HCT116 (cell line): ENCODE data around the gene ADGRE1.

ENCODE experiments used
- POLR2A ChIP-seq: IDR thresholded peaks from 2 replicates; pipeline ENCODE4 v1.7.0; 2011; ENCODE audit warnings: borderline replicate concordance; ENCODE audit not compliant: insufficient read depth, insufficient read length; ENCODE audit errors: extremely low read depth
- RAD21 ChIP-seq: IDR thresholded peaks from 2 replicates; pipeline ENCODE4 v1.6.1; 2012; ENCODE audit warnings: low read depth, mild to moderate bottlenecking
- ZNF274 ChIP-seq: fragments of 200-500 bp; sonication (Bioruptor generic); IDR thresholded peaks from 2 replicates; pipeline ENCODE4 v1.6.1; 2014; ENCODE audit warnings: mild to moderate bottlenecking, low read depth, low read length, inconsistent platforms
- TF ChIP-seq, protein P1 (sequence below), 3 experiments: fragments of 200-600 bp in 1 of 3; sonication (generic) in 1 of 3; IDR thresholded peaks in 2 of 3; conservative IDR thresholded peaks in 1 of 3; 2 replicates each; pipeline ENCODE4 v1.5.1; 2012 to 2017; ENCODE audit warnings: low read depth in 2 of 3, low read length in 2 of 3, antibody characterized with exemption in 1 of 3, borderline replicate concordance in 1 of 3, control low read depth in 1 of 3, mild to moderate bottlenecking in 1 of 3, mixed read lengths in 1 of 3, mixed run types in 1 of 3, moderate library complexity in 1 of 3; ENCODE audit not compliant: insufficient read depth in 1 of 3

DNA sequence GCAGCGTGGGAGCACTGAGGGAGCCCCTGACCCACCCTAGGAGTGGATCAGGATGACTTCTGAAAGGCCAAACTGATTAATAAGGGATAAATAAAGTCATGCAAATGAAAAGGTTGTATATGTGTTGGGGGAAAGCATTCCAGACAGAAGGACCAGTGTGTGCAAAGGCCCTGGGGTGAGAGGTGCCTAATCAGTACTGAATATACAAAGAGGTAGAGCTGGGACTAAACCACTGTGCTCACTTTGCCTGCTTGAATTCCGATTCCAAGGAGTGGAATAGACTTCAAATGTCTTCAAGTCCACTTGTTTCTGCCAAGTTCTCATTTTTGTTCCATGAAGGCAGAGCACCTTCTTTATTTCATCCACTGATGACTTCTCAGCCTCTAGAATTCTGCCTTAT lies 32.6 kb upstream of the ADGRE1 start:
- TF ChIP-seq, protein P1, sequence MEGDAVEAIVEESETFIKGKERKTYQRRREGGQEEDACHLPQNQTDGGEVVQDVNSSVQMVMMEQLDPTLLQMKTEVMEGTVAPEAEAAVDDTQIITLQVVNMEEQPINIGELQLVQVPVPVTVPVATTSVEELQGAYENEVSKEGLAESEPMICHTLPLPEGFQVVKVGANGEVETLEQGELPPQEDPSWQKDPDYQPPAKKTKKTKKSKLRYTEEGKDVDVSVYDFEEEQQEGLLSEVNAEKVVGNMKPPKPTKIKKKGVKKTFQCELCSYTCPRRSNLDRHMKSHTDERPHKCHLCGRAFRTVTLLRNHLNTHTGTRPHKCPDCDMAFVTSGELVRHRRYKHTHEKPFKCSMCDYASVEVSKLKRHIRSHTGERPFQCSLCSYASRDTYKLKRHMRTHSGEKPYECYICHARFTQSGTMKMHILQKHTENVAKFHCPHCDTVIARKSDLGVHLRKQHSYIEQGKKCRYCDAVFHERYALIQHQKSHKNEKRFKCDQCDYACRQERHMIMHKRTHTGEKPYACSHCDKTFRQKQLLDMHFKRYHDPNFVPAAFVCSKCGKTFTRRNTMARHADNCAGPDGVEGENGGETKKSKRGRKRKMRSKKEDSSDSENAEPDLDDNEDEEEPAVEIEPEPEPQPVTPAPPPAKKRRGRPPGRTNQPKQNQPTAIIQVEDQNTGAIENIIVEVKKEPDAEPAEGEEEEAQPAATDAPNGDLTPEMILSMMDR (IDR thresholded peaks at IDR 0.05 in 2 of 3, conservative IDR thresholded peaks at IDR 0.05 in 1 of 3; ENCODE audit: borderline replicate concordance in 1 of 3, insufficient read depth in 1 of 3, low read depth in 2 of 3, low read length in 2 of 3) = no peak
- no peak for TF ChIP-seq RAD21
- TF ChIP-seq ZNF274 = no peak
- TF ChIP-seq POLR2A = no peak
